MCF 10A (cell line): ENCODE data around the gene SERTAD1. TPM values are rescaled to one million over a fixed set of nuclear protein-coding genes. Genes with fewer than 3 reads are reported as not detected.
A peak's percentile ranks its signal among the peaks of the same experiment; 100 is the strongest.

ENCODE experiments used
- BruUV-seq: library from RNA; stranded (reverse); fragments of 400-500 nt; replicated peaks from 2 replicates; lab custom pipeline; 2021; lab: Mats Ljungman, UMichigan
- CTCF ChIA-PET: fragments of 300-600 bp; sonication (Branson Sonifier 250); formaldehyde crosslinking; extraction: SDS; loops from one replicate; lab custom pipeline; 2021; ENCODE audit warnings: antibody characterized with exemption, inconsistent platforms; lab: Yijun Ruan, JAX
- POLR2A ChIA-PET: fragments of 300-600, 350-650 bp; sonication (Branson Sonifier 250); formaldehyde crosslinking; extraction: SDS; loops from one replicate; lab custom pipeline; 2020; ENCODE audit warnings: antibody characterized with exemption, inconsistent platforms; lab: Yijun Ruan, JAX
- DNase-seq: peaks from one replicate; pipeline ENCODE4 v3.0.0-alpha.2; 2018; ENCODE audit not compliant: unreplicated experiment
- H3K27ac Mint-ChIP-seq: one replicate; pipeline ENCODE4 v1.8.0; 2022; ENCODE audit warnings: mild to moderate bottlenecking, low read depth, mixed read lengths; ENCODE audit not compliant: unreplicated experiment
- H3K27me3 Mint-ChIP-seq: one replicate; pipeline ENCODE4 v1.8.0; 2022; ENCODE audit warnings: mixed read lengths; ENCODE audit not compliant: insufficient read depth, unreplicated experiment
- H3K36me3 Mint-ChIP-seq: one replicate; pipeline ENCODE4 v1.8.0; 2022; ENCODE audit warnings: mild to moderate bottlenecking, moderate library complexity, mixed read lengths; ENCODE audit not compliant: insufficient read depth, unreplicated experiment
- H3K4me1 Mint-ChIP-seq: one replicate; pipeline ENCODE4 v1.8.0; 2022; ENCODE audit warnings: mixed read lengths; ENCODE audit not compliant: insufficient read depth, unreplicated experiment
- H3K4me3 Mint-ChIP-seq: one replicate; pipeline ENCODE4 v1.8.0; 2022; ENCODE audit warnings: mild to moderate bottlenecking, moderate library complexity, mixed read lengths; ENCODE audit not compliant: unreplicated experiment
- H3K9me3 Mint-ChIP-seq: one replicate; pipeline ENCODE4 v1.8.0; 2022; ENCODE audit warnings: mixed read lengths; ENCODE audit not compliant: unreplicated experiment
- intact Hi-C: fragments of 100-400 bp; cut with micrococcal nuclease; formaldehyde crosslinking; loops from 2 replicates; pipeline ENCODE4 v1.14.1; 2022
- total RNA-seq: library from RNA; stranded (reverse); gene quantifications from 2 replicates; pipeline ENCODE4 v1.2.3, GENCODE V29; 2022
- TF ChIP-seq, protein P1 (sequence below): fragments of 200-600 bp; IDR thresholded peaks from one replicate; pipeline ENCODE4 v1.8.0; 2022; ENCODE audit warnings: antibody characterized with exemption, mild to moderate bottlenecking; ENCODE audit not compliant: unreplicated experiment

SERTAD1 gene
- total RNA-seq, 1 experiment from 2014 or later = 17.9 TPM

DNA sequence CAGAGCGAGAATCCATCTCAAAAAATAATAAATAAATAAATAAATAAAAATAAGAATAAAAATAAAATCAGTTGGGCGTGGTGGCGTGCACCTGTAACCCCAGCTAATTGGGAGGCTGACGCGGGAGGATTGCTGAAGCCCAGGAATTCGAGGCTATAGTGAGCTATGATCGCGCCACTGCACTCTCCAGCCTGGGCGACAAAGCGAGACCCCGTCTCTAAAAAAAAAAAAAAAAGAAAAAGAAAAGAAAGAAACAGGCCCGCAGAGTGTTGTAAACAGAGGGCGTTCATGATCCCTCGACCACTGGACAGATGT lies 5.4 kb downstream of the SERTAD1 start:
- ChIA-PET CTCF (interaction anchor here (0.6 to 3.2 kb wide), 26 partner anchors 9 to 319 kb away, joined by 3 to 18 read pairs (median 4); partner anchors contain the start of genes BLVRB, LTBP4, SERTAD3 and SPTBN4), POLR2A (interaction anchor here (0.6 to 5.5 kb wide), 16 partner anchors 8 to 330 kb away, joined by 3 to 125 read pairs (median 6); partner anchors contain the start of genes ACTMAP, BLVRB, C19orf47 and PLD3)
- peaks cover 16% of the 10 kb centered on the region for H3K36me3 Mint-ChIP-seq
- DNase-seq = no peak
- peaks cover 6% of the 10 kb centered on the region for H3K4me1 Mint-ChIP-seq
- TF ChIP-seq, protein P1, sequence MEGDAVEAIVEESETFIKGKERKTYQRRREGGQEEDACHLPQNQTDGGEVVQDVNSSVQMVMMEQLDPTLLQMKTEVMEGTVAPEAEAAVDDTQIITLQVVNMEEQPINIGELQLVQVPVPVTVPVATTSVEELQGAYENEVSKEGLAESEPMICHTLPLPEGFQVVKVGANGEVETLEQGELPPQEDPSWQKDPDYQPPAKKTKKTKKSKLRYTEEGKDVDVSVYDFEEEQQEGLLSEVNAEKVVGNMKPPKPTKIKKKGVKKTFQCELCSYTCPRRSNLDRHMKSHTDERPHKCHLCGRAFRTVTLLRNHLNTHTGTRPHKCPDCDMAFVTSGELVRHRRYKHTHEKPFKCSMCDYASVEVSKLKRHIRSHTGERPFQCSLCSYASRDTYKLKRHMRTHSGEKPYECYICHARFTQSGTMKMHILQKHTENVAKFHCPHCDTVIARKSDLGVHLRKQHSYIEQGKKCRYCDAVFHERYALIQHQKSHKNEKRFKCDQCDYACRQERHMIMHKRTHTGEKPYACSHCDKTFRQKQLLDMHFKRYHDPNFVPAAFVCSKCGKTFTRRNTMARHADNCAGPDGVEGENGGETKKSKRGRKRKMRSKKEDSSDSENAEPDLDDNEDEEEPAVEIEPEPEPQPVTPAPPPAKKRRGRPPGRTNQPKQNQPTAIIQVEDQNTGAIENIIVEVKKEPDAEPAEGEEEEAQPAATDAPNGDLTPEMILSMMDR = no peak
- H3K27me3 Mint-ChIP-seq = no peaks in the 10 kb centered on the region
- BruUV-seq = no TSS peak
- intact Hi-C loops = loop anchor here (1.0 to 2.0 kb wide), 4 partner anchors 23 to 115 kb away; no protein-coding TSS in a partner anchor
- peak overlapping the region; percentile 86 for H3K4me3 Mint-ChIP-seq
- H3K27ac Mint-ChIP-seq = peak overlapping the region; percentile 96
- H3K9me3 Mint-ChIP-seq = no peaks in the 10 kb centered on the region

DNA sequence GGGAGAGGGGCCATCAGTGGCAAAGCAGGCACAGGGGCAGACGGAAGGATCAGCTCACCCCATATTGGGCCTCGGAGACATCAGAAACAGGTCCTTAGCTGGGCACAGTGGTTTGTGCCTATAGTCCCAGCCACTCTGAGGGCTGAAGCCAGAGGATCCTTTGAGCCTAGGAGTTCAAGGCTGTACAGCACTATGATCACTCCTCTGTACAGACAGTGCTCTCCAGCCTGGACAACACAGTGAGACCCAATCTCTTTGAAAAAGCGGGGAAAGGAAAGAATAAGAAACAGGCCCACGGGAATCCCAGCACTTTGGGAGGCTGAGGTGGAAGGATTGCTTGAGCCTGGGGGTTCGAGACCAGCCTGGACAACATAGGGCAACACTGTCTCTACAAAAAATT lies 6.0 kb downstream of the SERTAD1 start:
- ChIA-PET CTCF (interaction anchor here (0.7 to 3.2 kb wide), 16 partner anchors 8 to 214 kb away, joined by 3 to 18 read pairs (median 7); partner anchors contain the start of genes BLVRB, LTBP4 and SERTAD3), POLR2A (interaction anchor here (1.1 to 5.5 kb wide), 7 partner anchors 14 to 184 kb away, joined by 3 to 125 read pairs (median 20); partner anchors contain the start of genes BLVRB and SERTAD3)
- BruUV-seq = no TSS peak
- Mint-ChIP-seq H3K36me3 (peaks cover 16% of the 10 kb centered on the region), H3K27ac (no peak overlapping the region), H3K4me3 (peak overlapping the region; percentile 30), H3K4me1 (peaks cover 10% of the 10 kb centered on the region), H3K9me3 (no peaks in the 10 kb centered on the region), H3K27me3 (no peaks in the 10 kb centered on the region)
- TF ChIP-seq, protein P1 = no peak
- no peak for DNase-seq
- intact Hi-C loops = loop anchor here (1.0 to 2.0 kb wide), 4 partner anchors 24 to 114 kb away; no protein-coding TSS in a partner anchor

DNA sequence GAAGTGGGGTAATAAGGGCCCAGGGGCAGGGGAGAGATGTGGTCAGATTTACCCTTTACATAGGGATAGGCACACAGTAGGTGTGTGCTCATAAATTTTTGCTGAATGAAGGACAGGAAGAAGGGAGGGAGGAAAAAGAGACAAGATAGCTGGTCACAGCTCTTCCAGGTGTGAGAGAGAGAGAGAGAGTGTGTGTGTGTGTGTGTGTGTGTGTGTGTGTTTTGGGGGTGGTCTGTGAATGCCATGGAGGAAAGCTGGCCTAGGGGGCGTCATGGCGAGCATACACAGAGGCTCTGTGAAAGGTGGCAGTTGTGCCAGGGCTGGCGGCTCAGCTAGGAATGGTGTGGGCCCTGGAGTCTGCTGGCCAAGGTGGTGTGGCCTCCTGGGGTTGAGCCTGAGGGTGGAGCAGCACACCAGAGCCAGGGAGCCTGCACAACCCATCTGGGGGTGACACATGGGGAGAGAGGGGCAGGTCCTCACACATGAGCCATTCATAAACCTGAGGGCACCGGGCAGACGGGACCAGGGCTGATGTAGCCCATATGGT lies 6.7 kb downstream of the SERTAD1 start:
- H3K4me1 Mint-ChIP-seq = peaks cover 12% of the 10 kb centered on the region
- CTCF ChIA-PET = interaction anchor here (0.6 to 2.6 kb wide), 5 partner anchors 10 to 121 kb away, joined by 3 to 9 read pairs (median 3); no protein-coding TSS in a partner anchor
- TF ChIP-seq, protein P1 = no peak
- no peaks in the 10 kb centered on the region for H3K27me3 Mint-ChIP-seq
- DNase-seq = no peak
- H3K27ac Mint-ChIP-seq = peak overlapping the region; percentile 29
- POLR2A ChIA-PET = interaction anchor here (1.5 kb wide), 1 partner anchor 16 kb away, joined by 5 read pairs; no protein-coding TSS in a partner anchor
- no peaks in the 10 kb centered on the region for H3K9me3 Mint-ChIP-seq
- BruUV-seq = no TSS peak
- H3K36me3 Mint-ChIP-seq = peaks cover 16% of the 10 kb centered on the region
- intact Hi-C loops = no loop called here
- H3K4me3 Mint-ChIP-seq = no peak overlapping the region

DNA sequence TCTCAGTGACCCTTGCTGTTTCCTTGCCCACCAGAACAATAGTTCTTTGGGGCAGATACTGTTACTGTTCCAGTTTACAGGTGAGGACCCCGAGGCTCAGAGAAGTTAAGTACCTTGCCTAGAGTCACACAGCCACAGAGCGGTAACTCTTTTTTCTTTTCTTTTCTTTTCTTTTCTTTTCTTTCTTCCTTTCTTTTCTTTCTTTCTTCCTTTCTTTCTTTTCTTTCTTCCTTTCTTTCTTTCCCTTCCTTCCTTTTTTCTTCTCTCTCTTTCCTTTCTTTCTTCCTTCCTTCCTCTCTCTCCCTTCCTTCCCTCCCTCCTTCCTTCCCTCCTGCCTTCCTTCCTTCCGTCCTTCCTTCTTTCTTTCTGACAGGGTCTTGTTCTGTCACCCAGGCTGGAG lies 7.8 kb downstream of the SERTAD1 start:
- POLR2A ChIA-PET = interaction anchor here (0.5 to 1.5 kb wide), 2 partner anchors 15 to 22 kb away, joined by 3 to 5 read pairs; no protein-coding TSS in a partner anchor
- Mint-ChIP-seq H3K4me1 (peaks cover 12% of the 10 kb centered on the region), H3K27ac (no peak overlapping the region), H3K27me3 (no peaks in the 10 kb centered on the region), H3K9me3 (no peaks in the 10 kb centered on the region), H3K4me3 (no peak overlapping the region), H3K36me3 (peaks cover 16% of the 10 kb centered on the region)
- no TSS peak for BruUV-seq
- TF ChIP-seq, protein P1 = no peak
- CTCF ChIA-PET = interaction anchor here (0.5 kb wide), 1 partner anchor 13 kb away, joined by 3 read pairs; no protein-coding TSS in a partner anchor
- intact Hi-C loops = no loop called here
- DNase-seq = no peak
